ENCODE data around the gene CYB5R4.

GRCh38 chr6:83870649-83871048 lies 11.2 kb downstream of the CYB5R4 start:
- TF ChIP-seq POLR2A (IDR thresholded peaks at IDR 0.05) = no peak
- no peak for TF ChIP-seq CTCF (IDR thresholded peaks at IDR 0.05 in 4 of 5, conservative IDR thresholded peaks at IDR 0.05 in 1 of 5)

Measured in gastrocnemius medialis (tissue), 4 donors.